Activated CD8-positive, alpha-beta T cell treated with anti-CD3 and anti-CD28 coated beads for 36 hours (primary cell): Measurements from ENCODE around the gene EEPD1. TPM values are rescaled to one million over a fixed set of nuclear protein-coding genes. Genes with fewer than 3 reads are reported as not detected.

Experiments used
- ATAC-seq: fragments of 200-7000 bp; cut with Tn5 transposase; one replicate; pipeline ENCODE4 v1.10.0; 2021; ENCODE audit warnings: mild to moderate bottlenecking, moderate library complexity
- CTCF ChIA-PET: fragments of 350-600 bp; sonication (Branson Sonifier 250); formaldehyde crosslinking; loops from one replicate; lab custom pipeline; 2021; ENCODE audit warnings: antibody characterized with exemption; lab: Charles Lee
- POLR2A ChIA-PET: fragments of 350-600 bp; sonication (Branson Sonifier 250); formaldehyde crosslinking; loops from one replicate; lab custom pipeline; 2021; ENCODE audit warnings: antibody characterized with exemption; lab: Charles Lee
- DNase-seq: peaks from one replicate; pipeline ENCODE4 v3.0.0-alpha.2; 2020
- H3K27ac Mint-ChIP-seq: one replicate; pipeline ENCODE4 v1.8.0; 2021; ENCODE audit warnings: mild to moderate bottlenecking, mixed read lengths
- H3K27me3 Mint-ChIP-seq: one replicate; pipeline ENCODE4 v1.8.0; 2021; ENCODE audit warnings: mixed read lengths
- H3K36me3 Mint-ChIP-seq: one replicate; pipeline ENCODE4 v1.8.0; 2021; ENCODE audit warnings: low read depth, mixed read lengths
- H3K4me1 Mint-ChIP-seq: one replicate; pipeline ENCODE4 v1.8.0; 2021; ENCODE audit warnings: low read depth, mixed read lengths
- H3K4me3 Mint-ChIP-seq: one replicate; pipeline ENCODE4 v1.8.0; 2021; ENCODE audit warnings: mild to moderate bottlenecking, moderate library complexity, mixed read lengths
- H3K9me3 Mint-ChIP-seq: one replicate; pipeline ENCODE4 v1.8.0; 2021; ENCODE audit warnings: mixed read lengths
- intact Hi-C: fragments of 100-400 bp; cut with micrococcal nuclease; formaldehyde crosslinking; loops from one replicate; pipeline ENCODE4 v1.10.0; 2022
- total RNA-seq, 2 experiments: library from RNA; stranded (reverse); gene quantifications; one replicate each; pipeline ENCODE4 v1.2.3, GENCODE V29; 2021
- TF ChIP-seq, protein P1 (sequence below): fragments of 200-600 bp; IDR thresholded peaks from one replicate; pipeline ENCODE4 v1.8.0; 2022; ENCODE audit warnings: antibody characterized with exemption, mild to moderate bottlenecking

The EEPD1 gene
- total RNA-seq, 2 experiments from 2014 or later = 0.76 to 0.90 TPM

DNA sequence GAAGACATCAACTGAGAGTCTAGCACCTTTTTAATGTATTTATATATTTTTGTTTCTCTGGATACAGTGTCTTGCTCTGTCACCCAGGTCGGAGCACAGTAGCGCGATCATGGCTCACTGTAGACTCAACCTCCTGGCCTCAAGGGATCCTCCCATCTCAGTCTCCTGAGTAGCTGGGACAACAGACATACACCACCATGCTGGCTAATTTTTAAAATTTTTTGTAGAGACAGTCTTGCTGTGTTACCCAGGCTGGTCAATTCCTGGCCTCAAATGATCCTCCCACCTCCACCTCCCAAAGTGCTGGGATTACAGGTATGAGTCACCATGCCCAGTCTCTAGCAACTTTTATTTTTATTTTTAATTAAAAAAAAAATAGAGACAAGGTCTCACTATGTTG is 185.2 kb downstream of the EEPD1 start:
- intact Hi-C loops = no loop called here
- POLR2A ChIA-PET = no interaction called here
- no peak overlapping the region for H3K4me3 Mint-ChIP-seq
- no peak for DNase-seq
- H3K27me3 Mint-ChIP-seq = no peaks in the 10 kb centered on the region
- no peak overlapping the region for H3K27ac Mint-ChIP-seq
- no peak for ATAC-seq
- peaks cover 2% of the 10 kb centered on the region for H3K36me3 Mint-ChIP-seq
- CTCF ChIA-PET = no interaction called here
- TF ChIP-seq, protein P1, sequence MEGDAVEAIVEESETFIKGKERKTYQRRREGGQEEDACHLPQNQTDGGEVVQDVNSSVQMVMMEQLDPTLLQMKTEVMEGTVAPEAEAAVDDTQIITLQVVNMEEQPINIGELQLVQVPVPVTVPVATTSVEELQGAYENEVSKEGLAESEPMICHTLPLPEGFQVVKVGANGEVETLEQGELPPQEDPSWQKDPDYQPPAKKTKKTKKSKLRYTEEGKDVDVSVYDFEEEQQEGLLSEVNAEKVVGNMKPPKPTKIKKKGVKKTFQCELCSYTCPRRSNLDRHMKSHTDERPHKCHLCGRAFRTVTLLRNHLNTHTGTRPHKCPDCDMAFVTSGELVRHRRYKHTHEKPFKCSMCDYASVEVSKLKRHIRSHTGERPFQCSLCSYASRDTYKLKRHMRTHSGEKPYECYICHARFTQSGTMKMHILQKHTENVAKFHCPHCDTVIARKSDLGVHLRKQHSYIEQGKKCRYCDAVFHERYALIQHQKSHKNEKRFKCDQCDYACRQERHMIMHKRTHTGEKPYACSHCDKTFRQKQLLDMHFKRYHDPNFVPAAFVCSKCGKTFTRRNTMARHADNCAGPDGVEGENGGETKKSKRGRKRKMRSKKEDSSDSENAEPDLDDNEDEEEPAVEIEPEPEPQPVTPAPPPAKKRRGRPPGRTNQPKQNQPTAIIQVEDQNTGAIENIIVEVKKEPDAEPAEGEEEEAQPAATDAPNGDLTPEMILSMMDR = no peak
- no peaks in the 10 kb centered on the region for H3K4me1 Mint-ChIP-seq
- no peaks in the 10 kb centered on the region for H3K9me3 Mint-ChIP-seq

DNA sequence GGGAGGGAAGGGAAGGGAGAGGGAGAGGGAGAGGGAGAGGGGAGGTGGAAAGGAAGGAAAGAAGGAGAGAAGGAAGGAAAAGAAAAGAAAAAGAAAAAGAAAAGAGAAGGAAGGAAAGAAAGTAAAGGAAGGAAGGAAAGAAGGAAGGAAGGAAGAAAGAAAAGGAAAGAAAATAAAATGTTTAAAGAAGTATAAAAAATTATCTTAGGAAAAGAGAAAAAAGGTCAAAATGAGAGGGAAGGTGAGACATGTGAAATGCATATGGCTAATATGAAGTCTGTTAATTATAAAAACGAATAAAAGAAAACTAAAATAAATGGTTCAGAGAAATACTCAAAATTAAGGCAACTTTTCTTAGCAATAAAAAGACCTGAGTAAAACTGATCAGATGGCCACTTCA is 190.5 kb downstream of the EEPD1 start:
- DNase-seq = no peak
- H3K27ac Mint-ChIP-seq = no peak overlapping the region
- CTCF ChIA-PET = interaction anchor here (1.5 kb wide), 1 partner anchor 25 kb away, joined by 6 read pairs; no protein-coding TSS in a partner anchor

DNA sequence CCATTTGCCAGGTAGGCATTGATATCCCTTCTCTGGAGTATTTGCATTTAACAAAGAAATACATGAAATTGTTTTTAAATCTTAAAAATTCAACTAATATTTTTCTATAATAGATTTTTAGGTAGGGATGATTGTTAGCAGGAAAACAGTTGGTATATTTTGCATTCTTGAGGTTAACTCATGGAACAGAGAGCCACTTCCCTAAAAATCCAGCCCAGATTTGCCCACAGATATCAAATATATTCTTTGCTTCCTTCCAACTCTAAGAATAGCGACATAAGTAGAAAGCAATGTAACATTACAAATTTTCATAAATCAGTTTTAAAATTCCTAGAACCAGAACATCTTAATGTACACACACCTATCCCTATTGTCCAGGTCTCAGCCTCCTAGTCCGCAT is 191.6 kb downstream of the EEPD1 start:
- no peak for ATAC-seq

More for the DNA sequence above, 190.5 kb downstream of the EEPD1 start:
- H3K27me3 Mint-ChIP-seq = no peaks in the 10 kb centered on the region
- H3K9me3 Mint-ChIP-seq = no peaks in the 10 kb centered on the region
- intact Hi-C loops = no loop called here
- ATAC-seq = no peak
- H3K4me3 Mint-ChIP-seq = no peak overlapping the region
- H3K4me1 Mint-ChIP-seq = no peaks in the 10 kb centered on the region
- TF ChIP-seq, protein P1 = no peak
- POLR2A ChIA-PET = no interaction called here
- no peaks in the 10 kb centered on the region for H3K36me3 Mint-ChIP-seq

DNA sequence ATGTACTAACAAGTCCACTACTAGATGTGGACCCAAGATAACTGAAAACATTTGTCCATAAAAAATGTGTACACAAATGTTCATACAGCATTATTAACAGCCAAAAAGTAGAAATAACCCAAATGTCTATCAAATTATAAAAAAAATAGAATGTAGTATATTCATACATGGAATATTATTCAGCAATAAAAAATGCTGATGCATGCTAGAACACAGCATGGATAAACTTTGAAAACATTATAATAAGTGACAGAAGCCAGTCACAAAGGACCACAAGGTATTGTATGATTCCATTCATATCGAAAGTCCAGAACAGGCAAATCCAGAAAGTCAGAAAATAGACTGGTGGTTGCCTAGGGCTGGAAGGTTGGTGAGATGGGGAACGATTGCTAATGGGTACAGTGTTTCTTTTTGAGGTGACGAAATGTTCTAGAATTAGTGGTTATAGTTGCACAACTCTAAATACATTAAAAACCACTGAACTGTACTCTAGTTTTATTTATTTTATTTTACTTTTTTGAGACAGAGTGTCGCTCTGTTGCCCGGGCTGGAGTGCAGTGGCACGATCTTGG is 193.3 kb downstream of the EEPD1 start:
- H3K27me3 Mint-ChIP-seq = no peaks in the 10 kb centered on the region
- no peaks in the 10 kb centered on the region for H3K9me3 Mint-ChIP-seq
- no peak overlapping the region for H3K4me3 Mint-ChIP-seq
- CTCF ChIA-PET = no interaction called here
- H3K27ac Mint-ChIP-seq = no peak overlapping the region
- DNase-seq (no peak), ATAC-seq (no peak)
- POLR2A ChIA-PET = no interaction called here
- TF ChIP-seq, protein P1 = no peak
- no peaks in the 10 kb centered on the region for H3K4me1 Mint-ChIP-seq
- H3K36me3 Mint-ChIP-seq = no peaks in the 10 kb centered on the region
- intact Hi-C loops = no loop called here

More for the DNA sequence above, 191.6 kb downstream of the EEPD1 start:
- Mint-ChIP-seq H3K27ac (no peak overlapping the region), H3K36me3 (no peaks in the 10 kb centered on the region), H3K4me3 (no peak overlapping the region), H3K9me3 (no peaks in the 10 kb centered on the region), H3K27me3 (no peaks in the 10 kb centered on the region), H3K4me1 (no peaks in the 10 kb centered on the region)
- CTCF ChIA-PET = no interaction called here
- DNase-seq = no peak
- POLR2A ChIA-PET = no interaction called here
- TF ChIP-seq, protein P1 = no peak
- intact Hi-C loops = no loop called here

DNA sequence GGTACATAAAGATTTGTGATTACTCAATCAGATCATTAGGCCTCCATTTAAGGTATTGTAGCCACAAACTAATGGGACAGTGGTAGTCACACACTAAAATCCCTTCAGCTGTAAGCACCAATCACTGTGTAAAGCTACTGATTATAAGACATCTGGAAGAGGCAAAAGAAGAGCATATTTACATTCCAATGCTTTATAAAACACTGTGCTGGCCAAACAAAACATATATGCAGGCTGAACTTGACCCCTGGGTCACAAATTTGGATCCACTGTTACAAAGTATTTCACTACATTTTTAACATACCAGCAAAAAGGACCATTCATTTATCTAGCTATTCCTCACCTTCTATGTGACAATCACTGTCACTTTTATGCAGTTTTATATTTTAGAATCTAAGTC is 195.2 kb downstream of the EEPD1 start:
- intact Hi-C loops = no loop called here
- Mint-ChIP-seq H3K27me3 (no peaks in the 10 kb centered on the region), H3K9me3 (no peaks in the 10 kb centered on the region), H3K4me3 (no peak overlapping the region), H3K27ac (no peak overlapping the region), H3K36me3 (no peaks in the 10 kb centered on the region), H3K4me1 (no peaks in the 10 kb centered on the region)
- no peak for DNase-seq
- POLR2A ChIA-PET = no interaction called here
- ATAC-seq = no peak
- CTCF ChIA-PET = no interaction called here
- TF ChIP-seq, protein P1 = no peak
